K562 (cell line): ENCODE results near the gene MINK1. TPM values are rescaled to one million over a fixed set of nuclear protein-coding genes. Genes with fewer than 3 reads are reported as not detected.

ENCODE experiments used
- CBX1 ChIP-seq: sonication (generic); IDR thresholded peaks from 2 replicates; pipeline ENCODE4 v1.6.1; 2016; ENCODE audit warnings: antibody characterized with exemption, low read depth, mild to moderate bottlenecking
- CSDE1 ChIP-seq, 2 experiments: fragments of 450-650 bp; IDR thresholded peaks; 2 replicates each; pipeline ENCODE4 v1.6.1; 2016; ENCODE audit warnings: mild to moderate bottlenecking in 1 of 2
- EGR1 ChIP-seq: fragments of 450-650 bp; conservative IDR thresholded peaks from 2 replicates; pipeline ENCODE4 v1.6.1; 2017; ENCODE audit warnings: mild to moderate bottlenecking
- HDAC1 ChIP-seq, 2 experiments: fragments of 450-650 bp; IDR thresholded peaks; 2 replicates each; pipeline ENCODE4 v1.6.1; 2016 to 2017; ENCODE audit warnings: inconsistent platforms in 1 of 2, mild to moderate bottlenecking in 1 of 2, moderate library complexity in 1 of 2
- POLR3G ChIP-seq: IDR thresholded peaks from 2 replicates; pipeline ENCODE4 v1.6.1; 2011; ENCODE audit not compliant: insufficient read length, insufficient replicate concordance; ENCODE audit errors: extremely low read depth
- RBFOX2 ChIP-seq: fragments of 200-400 bp; formaldehyde crosslinking; IDR thresholded peaks from 2 replicates; pipeline ENCODE4 v1.6.1; 2017; ENCODE audit warnings: low read depth, mild to moderate bottlenecking, low read length, moderate library complexity
- SIN3A ChIP-seq, 2 experiments: fragments of 150-350 bp in 1 of 2; IDR thresholded peaks; 2 replicates each; pipeline ENCODE4 v1.6.1; 2011 to 2016; ENCODE audit warnings: borderline replicate concordance in 2 of 2, low read depth in 2 of 2, low read length in 2 of 2, mild to moderate bottlenecking in 2 of 2, moderate library complexity in 2 of 2; ENCODE audit not compliant: control insufficient read depth in 1 of 2
- SMAD4 ChIP-seq: fragments of 250-450 bp; sonication (Bioruptor Pico); conservative IDR thresholded peaks from 2 replicates; pipeline ENCODE4 v1.8.0; 2021; ENCODE audit warnings: inconsistent platforms, mild to moderate bottlenecking, moderate library complexity
- TGIF2 ChIP-seq: sonication (generic); formaldehyde crosslinking; IDR thresholded peaks from 2 replicates; pipeline ENCODE4 v1.8.1; 2022; ENCODE audit warnings: mild to moderate bottlenecking, missing genetic modification reagents, moderate library complexity
- ZC3H8 ChIP-seq: fragments of 450-650 bp; IDR thresholded peaks from 2 replicates; pipeline ENCODE4 v1.6.1; 2017
- ZFX ChIP-seq: sonication (generic); formaldehyde crosslinking; IDR thresholded peaks from 2 replicates; pipeline ENCODE4 v1.8.0; 2022; ENCODE audit warnings: mild to moderate bottlenecking, missing genetic modification reagents, moderate library complexity
- ZKSCAN8 ChIP-seq: fragments of 200-800 bp; sonication (Bioruptor generic); IDR thresholded peaks from 2 replicates; pipeline ENCODE4 v1.6.1; 2016; ENCODE audit warnings: missing genetic modification characterization, missing compliant biosample characterization
- ZNF354B ChIP-seq: fragments of 250-450 bp; sonication (Bioruptor Pico); IDR thresholded peaks from 2 replicates; pipeline ENCODE4 v1.4.0; 2020
- polyA plus RNA-seq, 8 experiments: library from polyadenylated mRNA; depleted of rRNA in 4 of 8; stranded (reverse) in 5 of 8; unstranded in 3 of 8; fragments of >200 nt; fragmentation: Nextera tagmentation in 2 of 8; fragmentation: Illumina TruSeq in 1 of 8; extraction: Ambion mirVana in 2 of 8; extraction: Trizol in 1 of 8; gene quantifications; 2 replicates each; pipeline versions ENCODE4 v1.2.1 to v1.2.3, GENCODE V29; 2011 to 2014; ENCODE audit warnings: inconsistent platforms in 1 of 8, missing spikeins in 1 of 8
- total RNA-seq, 7 experiments: library from RNA; depleted of rRNA in 6 of 7; stranded (reverse); fragments of >200 nt in 6 of 7; fragmentation: Illumina TruSeq in 2 of 7; extraction: Trizol in 2 of 7; gene quantifications; 2 replicates each; pipeline versions ENCODE4 v1.2.1 to v1.2.3, GENCODE V29; 2011 to 2021; ENCODE audit warnings: low replicate concordance in 1 of 7
- TF ChIP-seq, protein P1 (sequence below): fragments of 250-450 bp; sonication (Bioruptor Pico); IDR thresholded peaks from 2 replicates; pipeline ENCODE4 v1.4.0; 2020; ENCODE audit warnings: mild to moderate bottlenecking
- TF ChIP-seq, protein P2 (sequence below): fragments of 150-350 bp; IDR thresholded peaks from 2 replicates; pipeline ENCODE4 v1.6.1; 2014; ENCODE audit warnings: low read depth, mild to moderate bottlenecking, low read length, borderline replicate concordance
- TF ChIP-seq, protein P3 (sequence below), 2 experiments: fragments of 200-800 bp in 1 of 2; sonication (Bioruptor generic) in 1 of 2; sonication (generic) in 1 of 2; formaldehyde crosslinking in 1 of 2; IDR thresholded peaks in 1 of 2; conservative IDR thresholded peaks in 1 of 2; 2 replicates each; pipeline versions ENCODE4 v1.5.0 to v1.6.1; 2016 to 2020; ENCODE audit warnings: missing compliant biosample characterization in 1 of 2, missing genetic modification characterization in 1 of 2, missing genetic modification reagents in 1 of 2
- TF ChIP-seq, protein P4 (sequence below): fragments of 450-650 bp; formaldehyde crosslinking; IDR thresholded peaks from 2 replicates; pipeline ENCODE4 v1.4.0; 2020; ENCODE audit warnings: mild to moderate bottlenecking, moderate library complexity

MINK1 gene
- total and polyA plus RNA-seq, 9 of the 15 experiments (the other 6 are each of a cell fraction or from before 2014, with no cell fraction given): 0.11 to 54.2 (median 14.9) TPM

DNA sequence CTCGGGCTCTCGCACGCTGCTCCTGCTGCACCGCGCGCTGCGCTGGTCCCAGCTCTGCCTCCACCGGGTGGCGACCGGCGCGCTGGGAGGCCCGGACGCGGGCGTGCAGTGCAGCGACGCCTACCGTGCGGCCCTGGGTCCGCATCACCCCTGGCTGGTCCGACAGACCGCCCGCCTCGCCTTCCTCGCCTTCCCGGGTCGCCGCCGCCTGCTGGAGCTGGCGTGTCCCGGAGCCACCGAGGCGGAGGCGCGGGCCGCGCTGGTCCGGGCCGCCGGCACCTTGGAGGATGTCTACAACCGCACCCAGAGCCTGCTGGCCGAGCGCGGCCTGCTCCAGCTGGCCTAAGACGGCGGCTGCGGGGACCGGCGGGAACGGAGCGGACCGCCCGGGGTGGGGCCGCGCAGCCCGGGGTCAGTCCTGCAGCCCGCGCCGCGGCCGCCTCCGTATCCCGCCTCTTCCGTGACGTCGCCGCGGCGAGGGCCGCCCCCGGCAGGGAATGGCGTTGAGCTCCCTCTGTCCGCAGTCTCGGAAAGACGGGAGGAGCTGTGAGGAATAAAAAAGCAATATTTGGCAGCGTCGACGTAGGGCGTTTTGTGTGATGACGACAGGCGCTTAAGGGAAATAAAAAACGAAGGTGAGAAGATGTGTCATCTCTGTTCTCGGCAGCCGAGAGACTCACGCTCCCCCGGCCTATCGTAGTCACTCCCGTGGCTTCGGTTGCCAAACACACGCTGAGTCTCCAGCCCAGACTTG lies 43.0 kb upstream of the MINK1 start (continued):
- no peak for TF ChIP-seq POLR3G
- peak; percentile 84 for TF ChIP-seq TGIF2 (CRISPR knock-in tag)
- peak; percentile 96 for TF ChIP-seq ZFX
- no peak; the same call in 1 of the 2 replicates for TF ChIP-seq CBX1
- no peak for TF ChIP-seq CSDE1 (IDR thresholded peaks at IDR 0.05)
- no peak for TF ChIP-seq ZC3H8
- TF ChIP-seq, protein P1, sequence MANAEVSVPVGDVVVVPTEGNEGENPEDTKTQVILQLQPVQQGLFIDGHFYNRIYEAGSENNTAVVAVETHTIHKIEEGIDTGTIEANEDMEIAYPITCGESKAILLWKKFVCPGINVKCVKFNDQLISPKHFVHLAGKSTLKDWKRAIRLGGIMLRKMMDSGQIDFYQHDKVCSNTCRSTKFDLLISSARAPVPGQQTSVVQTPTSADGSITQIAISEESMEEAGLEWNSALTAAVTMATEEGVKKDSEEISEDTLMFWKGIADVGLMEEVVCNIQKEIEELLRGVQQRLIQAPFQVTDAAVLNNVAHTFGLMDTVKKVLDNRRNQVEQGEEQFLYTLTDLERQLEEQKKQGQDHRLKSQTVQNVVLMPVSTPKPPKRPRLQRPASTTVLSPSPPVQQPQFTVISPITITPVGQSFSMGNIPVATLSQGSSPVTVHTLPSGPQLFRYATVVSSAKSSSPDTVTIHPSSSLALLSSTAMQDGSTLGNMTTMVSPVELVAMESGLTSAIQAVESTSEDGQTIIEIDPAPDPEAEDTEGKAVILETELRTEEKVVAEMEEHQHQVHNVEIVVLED (CRISPR knock-in tag): peak; percentile 70
- TF ChIP-seq, protein P2, sequence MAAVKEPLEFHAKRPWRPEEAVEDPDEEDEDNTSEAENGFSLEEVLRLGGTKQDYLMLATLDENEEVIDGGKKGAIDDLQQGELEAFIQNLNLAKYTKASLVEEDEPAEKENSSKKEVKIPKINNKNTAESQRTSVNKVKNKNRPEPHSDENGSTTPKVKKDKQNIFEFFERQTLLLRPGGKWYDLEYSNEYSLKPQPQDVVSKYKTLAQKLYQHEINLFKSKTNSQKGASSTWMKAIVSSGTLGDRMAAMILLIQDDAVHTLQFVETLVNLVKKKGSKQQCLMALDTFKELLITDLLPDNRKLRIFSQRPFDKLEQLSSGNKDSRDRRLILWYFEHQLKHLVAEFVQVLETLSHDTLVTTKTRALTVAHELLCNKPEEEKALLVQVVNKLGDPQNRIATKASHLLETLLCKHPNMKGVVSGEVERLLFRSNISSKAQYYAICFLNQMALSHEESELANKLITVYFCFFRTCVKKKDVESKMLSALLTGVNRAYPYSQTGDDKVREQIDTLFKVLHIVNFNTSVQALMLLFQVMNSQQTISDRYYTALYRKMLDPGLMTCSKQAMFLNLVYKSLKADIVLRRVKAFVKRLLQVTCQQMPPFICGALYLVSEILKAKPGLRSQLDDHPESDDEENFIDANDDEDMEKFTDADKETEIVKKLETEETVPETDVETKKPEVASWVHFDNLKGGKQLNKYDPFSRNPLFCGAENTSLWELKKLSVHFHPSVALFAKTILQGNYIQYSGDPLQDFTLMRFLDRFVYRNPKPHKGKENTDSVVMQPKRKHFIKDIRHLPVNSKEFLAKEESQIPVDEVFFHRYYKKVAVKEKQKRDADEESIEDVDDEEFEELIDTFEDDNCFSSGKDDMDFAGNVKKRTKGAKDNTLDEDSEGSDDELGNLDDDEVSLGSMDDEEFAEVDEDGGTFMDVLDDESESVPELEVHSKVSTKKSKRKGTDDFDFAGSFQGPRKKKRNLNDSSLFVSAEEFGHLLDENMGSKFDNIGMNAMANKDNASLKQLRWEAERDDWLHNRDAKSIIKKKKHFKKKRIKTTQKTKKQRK: no peak
- no peak for TF ChIP-seq SIN3A (IDR thresholded peaks at IDR 0.05; ENCODE audit: borderline replicate concordance in 2 of 2, control insufficient read depth in 1 of 2, low read depth in 2 of 2, low read length in 2 of 2)
- no peak for TF ChIP-seq ZKSCAN8 (CRISPR knock-in tag)
- TF ChIP-seq HDAC1 (IDR thresholded peaks at IDR 0.05): peak in 1 of 2 experiments; percentile 50; a peak in 1 of 4 replicates
- peak; percentile 52 for TF ChIP-seq EGR1
- TF ChIP-seq ZNF354B (CRISPR knock-in tag): no peak
- TF ChIP-seq SMAD4 (CRISPR knock-in tag): peak; percentile 83
- TF ChIP-seq RBFOX2: peak; percentile 87
- TF ChIP-seq, protein P3, sequence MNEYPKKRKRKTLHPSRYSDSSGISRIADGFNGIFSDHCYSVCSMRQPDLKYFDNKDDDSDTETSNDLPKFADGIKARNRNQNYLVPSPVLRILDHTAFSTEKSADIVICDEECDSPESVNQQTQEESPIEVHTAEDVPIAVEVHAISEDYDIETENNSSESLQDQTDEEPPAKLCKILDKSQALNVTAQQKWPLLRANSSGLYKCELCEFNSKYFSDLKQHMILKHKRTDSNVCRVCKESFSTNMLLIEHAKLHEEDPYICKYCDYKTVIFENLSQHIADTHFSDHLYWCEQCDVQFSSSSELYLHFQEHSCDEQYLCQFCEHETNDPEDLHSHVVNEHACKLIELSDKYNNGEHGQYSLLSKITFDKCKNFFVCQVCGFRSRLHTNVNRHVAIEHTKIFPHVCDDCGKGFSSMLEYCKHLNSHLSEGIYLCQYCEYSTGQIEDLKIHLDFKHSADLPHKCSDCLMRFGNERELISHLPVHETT (CRISPR knock-in tag; conservative IDR thresholded peaks at IDR 0.05 in 1 of 2, IDR thresholded peaks at IDR 0.05 in 1 of 2): peak in 1 of 2 experiments; percentile 96; a peak in 2 of 4 replicates
- TF ChIP-seq, protein P4, sequence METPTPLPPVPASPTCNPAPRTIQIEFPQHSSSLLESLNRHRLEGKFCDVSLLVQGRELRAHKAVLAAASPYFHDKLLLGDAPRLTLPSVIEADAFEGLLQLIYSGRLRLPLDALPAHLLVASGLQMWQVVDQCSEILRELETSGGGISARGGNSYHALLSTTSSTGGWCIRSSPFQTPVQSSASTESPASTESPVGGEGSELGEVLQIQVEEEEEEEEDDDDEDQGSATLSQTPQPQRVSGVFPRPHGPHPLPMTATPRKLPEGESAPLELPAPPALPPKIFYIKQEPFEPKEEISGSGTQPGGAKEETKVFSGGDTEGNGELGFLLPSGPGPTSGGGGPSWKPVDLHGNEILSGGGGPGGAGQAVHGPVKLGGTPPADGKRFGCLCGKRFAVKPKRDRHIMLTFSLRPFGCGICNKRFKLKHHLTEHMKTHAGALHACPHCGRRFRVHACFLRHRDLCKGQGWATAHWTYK (CRISPR knock-in tag): peak; percentile 81
